Measurements from ENCODE around the gene MIPEP. TPM values are rescaled to one million over a fixed set of nuclear protein-coding genes. Genes with fewer than 3 reads are reported as not detected.
"Not testable (repeated sequence)": the region's sequence is repeated elsewhere in the genome, so short reads cannot be mapped to it uniquely, and the experiment has no call there.

Gene MIPEP
- total RNA-seq, 1 experiment from 2014 or later, result 22.5 TPM

GRCh38 chr13:23752111-23753001 is 136.8 kb downstream of the MIPEP start:
- Histone ChIP-seq H3K4me3 (ENCODE audit: insufficient read depth, low read depth, low read length) (no peak overlapping the region), H3K36me3 (replicated peaks; ENCODE audit: control insufficient read depth, insufficient read depth, low read length) (no peaks in the 10 kb centered on the region), H3K27me3 (ENCODE audit: control insufficient read depth, insufficient read depth, low read length) (no peaks in the 10 kb centered on the region)
- no peak for DNase-seq

DNA sequence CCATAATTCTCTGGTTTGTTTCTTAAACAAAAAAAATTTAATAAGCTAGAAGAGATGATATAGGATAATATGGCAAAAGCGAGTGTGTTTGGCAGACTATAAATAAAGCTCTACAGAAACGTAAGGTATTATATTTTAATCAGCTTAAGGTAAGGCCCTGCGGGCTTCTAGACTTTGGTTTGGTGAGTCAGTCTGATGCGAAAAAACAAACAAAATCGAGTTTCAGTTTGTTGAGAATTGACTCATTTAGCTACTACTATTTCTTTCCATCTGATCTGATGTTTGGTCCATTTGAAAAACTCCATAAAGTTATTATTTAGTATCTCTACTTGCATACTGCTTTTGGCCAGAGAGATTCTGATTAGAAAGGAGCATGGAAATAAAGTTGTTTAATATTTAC is 138.0 kb downstream of the MIPEP start:
- H3K27me3 ChIP-seq (ENCODE audit: control insufficient read depth, insufficient read depth, low read length), result no peaks in the 10 kb centered on the region
- DNase-seq, result no peak
- no peaks in the 10 kb centered on the region for H3K36me3 ChIP-seq (replicated peaks; ENCODE audit: control insufficient read depth, insufficient read depth, low read length)
- no peak overlapping the region for H3K4me3 ChIP-seq (ENCODE audit: insufficient read depth, low read depth, low read length)

DNA sequence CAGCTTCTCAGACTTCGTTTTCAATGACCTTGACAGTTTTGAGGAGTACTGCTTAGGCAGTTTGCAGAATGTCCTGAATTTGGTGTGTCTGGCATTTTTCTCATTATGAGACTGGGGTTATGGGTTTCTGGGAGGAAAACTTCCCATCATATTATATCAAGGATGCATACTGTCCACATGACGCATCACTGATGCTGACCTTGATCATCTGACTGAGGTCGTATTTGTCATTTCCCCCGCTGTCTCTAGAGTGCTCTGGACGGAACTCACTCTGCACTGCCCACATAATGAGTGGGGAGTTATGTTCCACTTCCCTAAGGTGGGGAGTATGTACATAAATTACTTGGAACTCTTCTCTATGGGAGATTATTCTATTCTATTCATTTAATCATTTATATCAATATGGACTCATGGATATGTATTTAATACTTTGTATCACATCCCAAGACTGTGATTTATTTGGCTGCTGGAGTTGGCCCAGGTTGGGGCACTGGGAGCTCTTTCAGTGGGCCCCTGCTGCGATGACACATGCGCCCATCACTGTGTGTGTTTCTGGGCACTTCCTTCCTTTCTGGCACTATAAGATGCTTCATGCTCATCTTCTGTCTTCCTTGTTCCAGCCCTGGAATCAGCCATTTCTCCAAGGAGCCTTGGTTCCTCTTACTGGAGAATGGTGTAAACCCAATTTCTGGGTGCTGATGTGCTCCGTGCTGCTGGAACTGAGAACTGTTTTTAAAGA is 138.6 kb downstream of the MIPEP start:
- H3K27me3 ChIP-seq (ENCODE audit: control insufficient read depth, insufficient read depth, low read length), result no peaks in the 10 kb centered on the region
- no peak for DNase-seq
- no peaks in the 10 kb centered on the region for H3K36me3 ChIP-seq (replicated peaks; ENCODE audit: control insufficient read depth, insufficient read depth, low read length)
- H3K4me3 ChIP-seq (ENCODE audit: insufficient read depth, low read depth, low read length), result no peak overlapping the region

GRCh38 chr13:23749288-23749873 is 139.8 kb downstream of the MIPEP start:
- H3K4me3 ChIP-seq (ENCODE audit: insufficient read depth, low read depth, low read length), result no peak overlapping the region
- no peak for DNase-seq

DNA sequence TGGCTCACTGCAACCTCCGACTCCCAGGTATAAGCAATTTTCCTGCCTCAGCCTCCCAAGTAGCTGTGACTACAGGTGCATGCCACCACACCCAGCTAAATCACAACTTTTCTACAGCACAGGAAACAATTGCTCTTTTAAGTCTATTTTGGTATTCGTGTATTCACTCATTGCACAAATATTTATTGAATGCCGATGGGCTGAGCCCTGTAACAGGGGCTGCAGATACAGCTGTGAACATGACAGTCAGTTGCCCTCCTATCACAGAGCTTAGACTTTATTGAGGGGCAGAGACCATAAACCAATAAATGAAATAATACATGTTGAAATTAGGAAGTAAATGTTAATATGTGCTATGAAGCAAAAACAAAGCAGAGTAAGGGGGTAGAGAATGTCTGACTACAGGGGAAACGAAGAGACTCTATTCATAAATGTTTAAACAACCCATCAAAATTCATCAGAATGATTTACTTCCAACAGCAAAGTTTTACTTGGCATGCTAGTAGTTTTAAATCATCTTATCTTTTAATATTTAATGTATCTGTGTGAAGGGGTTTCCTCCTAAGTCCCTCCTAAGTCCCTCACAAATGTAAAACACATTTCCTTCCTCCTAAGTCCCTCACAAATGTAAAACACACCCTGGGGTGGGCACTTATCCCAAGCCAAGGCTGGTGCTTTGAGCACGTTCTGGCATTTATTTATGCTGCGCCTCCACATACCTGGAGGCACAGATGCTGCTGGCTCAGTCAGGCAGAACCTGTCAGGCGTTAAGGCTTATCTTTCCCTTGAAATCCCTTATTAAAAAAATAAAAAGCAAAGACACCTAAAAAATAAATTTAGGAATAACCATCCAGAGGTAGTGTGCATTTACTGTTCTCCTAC is 140.8 kb downstream of the MIPEP start:
- peak; percentile 48 for DNase-seq
- Histone ChIP-seq H3K36me3 (replicated peaks; ENCODE audit: control insufficient read depth, insufficient read depth, low read length) (no peaks in the 10 kb centered on the region), H3K27me3 (ENCODE audit: control insufficient read depth, insufficient read depth, low read length) (no peaks in the 10 kb centered on the region), H3K4me3 (ENCODE audit: insufficient read depth, low read depth, low read length) (no peak overlapping the region)

More at GRCh38 chr13:23749288-23749873, 139.8 kb downstream of the MIPEP start:
- H3K36me3 ChIP-seq (replicated peaks; ENCODE audit: control insufficient read depth, insufficient read depth, low read length), result no peaks in the 10 kb centered on the region
- H3K27me3 ChIP-seq (ENCODE audit: control insufficient read depth, insufficient read depth, low read length), result no peaks in the 10 kb centered on the region

DNA sequence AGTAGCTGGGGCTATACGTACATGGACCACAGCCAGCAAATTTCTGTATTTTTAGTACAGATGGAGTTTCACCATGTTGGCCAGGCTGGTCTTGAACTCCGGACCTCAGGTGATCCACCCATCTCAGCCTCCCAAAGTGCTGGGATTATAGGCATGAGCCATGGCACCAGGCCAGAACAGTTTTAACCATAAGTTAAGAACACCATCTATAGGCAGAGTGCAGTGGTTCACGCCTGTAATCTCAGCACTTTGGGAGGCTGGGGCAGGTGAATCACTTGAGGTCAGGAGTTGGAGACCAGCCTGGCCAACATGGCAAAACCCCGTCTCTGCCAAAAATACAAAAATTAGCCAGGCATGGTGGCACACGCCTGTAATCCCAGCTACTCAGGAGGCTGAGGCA is 143.1 kb downstream of the MIPEP start:
- H3K36me3 ChIP-seq (replicated peaks; ENCODE audit: control insufficient read depth, insufficient read depth, low read length); H3K27me3 ChIP-seq (ENCODE audit: control insufficient read depth, insufficient read depth, low read length); DNase-seq; H3K4me3 ChIP-seq (ENCODE audit: insufficient read depth, low read depth, low read length): not testable (repeated sequence)

DNA sequence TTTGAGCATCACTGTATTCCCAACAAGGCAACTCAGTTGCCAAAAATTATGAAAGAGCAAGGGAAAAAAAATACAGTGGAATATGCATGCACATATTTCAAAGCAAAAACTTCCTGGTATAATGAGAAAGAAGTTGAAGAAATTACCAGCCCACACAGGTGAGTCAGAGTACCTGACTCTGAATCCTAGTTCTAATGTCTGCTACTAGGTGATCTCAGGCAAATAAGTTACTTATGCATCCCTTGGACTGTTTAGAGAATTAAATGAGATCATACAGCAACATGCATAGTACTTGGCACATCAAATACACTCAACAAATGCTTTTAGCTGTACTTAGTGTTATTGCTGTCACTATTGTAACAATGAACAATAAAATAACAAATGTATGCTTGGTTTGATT is 144.9 kb downstream of the MIPEP start:
- H3K36me3 ChIP-seq (replicated peaks; ENCODE audit: control insufficient read depth, insufficient read depth, low read length), result no peaks in the 10 kb centered on the region

GRCh38 chr13:23743278-23744076 is 145.7 kb downstream of the MIPEP start:
- Histone ChIP-seq H3K27me3 (ENCODE audit: control insufficient read depth, insufficient read depth, low read length) (no peaks in the 10 kb centered on the region), H3K36me3 (replicated peaks; ENCODE audit: control insufficient read depth, insufficient read depth, low read length) (no peaks in the 10 kb centered on the region), H3K4me3 (ENCODE audit: insufficient read depth, low read depth, low read length) (no peak overlapping the region)
- DNase-seq, result no peak

More for the DNA sequence above, 144.9 kb downstream of the MIPEP start:
- no peak overlapping the region for H3K4me3 ChIP-seq (ENCODE audit: insufficient read depth, low read depth, low read length)
- no peak for DNase-seq
- H3K27me3 ChIP-seq (ENCODE audit: control insufficient read depth, insufficient read depth, low read length), result no peaks in the 10 kb centered on the region

GRCh38 chr13:23741879-23742510 is 147.2 kb downstream of the MIPEP start:
- H3K27me3 ChIP-seq (ENCODE audit: control insufficient read depth, insufficient read depth, low read length), result no peaks in the 10 kb centered on the region
- H3K4me3 ChIP-seq (ENCODE audit: insufficient read depth, low read depth, low read length), result no peak overlapping the region
- no peaks in the 10 kb centered on the region for H3K36me3 ChIP-seq (replicated peaks; ENCODE audit: control insufficient read depth, insufficient read depth, low read length)
- DNase-seq, result peak; percentile 51

GRCh38 chr13:23740002-23740401 is 149.2 kb downstream of the MIPEP start:
- H3K36me3 ChIP-seq (replicated peaks; ENCODE audit: control insufficient read depth, insufficient read depth, low read length), result no peaks in the 10 kb centered on the region
- DNase-seq, result no peak
- no peaks in the 10 kb centered on the region for H3K27me3 ChIP-seq (ENCODE audit: control insufficient read depth, insufficient read depth, low read length)
- no peak overlapping the region for H3K4me3 ChIP-seq (ENCODE audit: insufficient read depth, low read depth, low read length)

DNA sequence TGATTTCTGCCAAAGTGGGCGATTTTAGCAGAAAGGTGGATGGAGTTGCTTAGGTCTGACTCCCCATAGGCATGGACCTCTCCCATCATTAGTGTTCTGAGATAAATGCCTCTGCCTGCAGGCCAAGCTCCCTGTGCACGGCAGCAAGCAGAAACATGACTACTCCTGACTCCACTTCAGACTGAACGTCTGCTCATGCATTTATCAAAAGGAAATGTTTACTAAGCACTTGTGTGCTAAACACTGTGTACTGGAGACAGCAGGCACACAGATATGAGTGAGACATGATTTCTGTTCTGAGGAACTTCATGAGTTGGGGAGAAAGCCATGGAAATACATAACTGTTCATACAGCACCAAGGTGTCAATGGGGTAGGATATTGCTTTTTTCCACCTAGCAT is 149.6 kb downstream of the MIPEP start:
- DNase-seq, result no peak
- no peaks in the 10 kb centered on the region for H3K36me3 ChIP-seq (replicated peaks; ENCODE audit: control insufficient read depth, insufficient read depth, low read length)
- H3K27me3 ChIP-seq (ENCODE audit: control insufficient read depth, insufficient read depth, low read length), result no peaks in the 10 kb centered on the region
- H3K4me3 ChIP-seq (ENCODE audit: insufficient read depth, low read depth, low read length), result no peak overlapping the region

- no peak for DNase-seq
- H3K27me3 ChIP-seq (ENCODE audit: control insufficient read depth, insufficient read depth, low read length), result no peaks in the 10 kb centered on the region
- H3K4me3 ChIP-seq (ENCODE audit: insufficient read depth, low read depth, low read length), result no peak overlapping the region
- no peaks in the 10 kb centered on the region for H3K36me3 ChIP-seq (replicated peaks; ENCODE audit: control insufficient read depth, insufficient read depth, low read length)
Measured at GRCh38 chr13:23736541-23736940, 152.7 kb downstream of the MIPEP start.

DNA sequence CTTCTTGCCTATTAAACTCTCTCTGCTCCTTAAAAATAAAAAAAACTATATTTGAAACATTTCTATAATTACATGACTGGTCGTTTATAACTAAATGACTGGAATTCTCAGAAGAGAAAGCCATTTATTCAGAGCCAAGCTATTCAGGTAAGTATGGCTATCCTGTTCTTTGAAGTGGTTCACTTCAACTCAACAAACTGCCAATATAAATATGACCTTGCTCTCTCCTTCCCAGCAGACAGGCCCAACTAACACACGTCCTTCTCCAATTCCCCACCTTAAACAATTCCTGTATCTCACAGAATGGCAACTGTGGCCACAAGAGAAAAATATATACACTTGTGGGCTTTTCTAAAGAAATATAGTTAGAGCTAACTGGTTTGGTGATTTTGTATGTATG is 153.9 kb downstream of the MIPEP start:
- no peak overlapping the region for H3K4me3 ChIP-seq (ENCODE audit: insufficient read depth, low read depth, low read length)

More for the DNA sequence above, 153.9 kb downstream of the MIPEP start:
- DNase-seq, result no peak
- no peaks in the 10 kb centered on the region for H3K27me3 ChIP-seq (ENCODE audit: control insufficient read depth, insufficient read depth, low read length)
- H3K36me3 ChIP-seq (replicated peaks; ENCODE audit: control insufficient read depth, insufficient read depth, low read length), result no peaks in the 10 kb centered on the region

Measured in H7 (cell line).